HCT116 (cell line): ENCODE results near the gene HK1.

Experiments
- CEBPB ChIP-seq: IDR thresholded peaks from 2 replicates; pipeline ENCODE4 v1.6.1; 2012; ENCODE audit warnings: low read depth
- CTCF ChIP-seq, 3 experiments: fragments of 200-600 bp in 1 of 3; sonication (generic) in 1 of 3; IDR thresholded peaks in 2 of 3; conservative IDR thresholded peaks in 1 of 3; 2 replicates each; pipeline ENCODE4 v1.5.1; 2012 to 2017; ENCODE audit warnings: low read depth in 2 of 3, low read length in 2 of 3, antibody characterized with exemption in 1 of 3, borderline replicate concordance in 1 of 3, control low read depth in 1 of 3, mild to moderate bottlenecking in 1 of 3, mixed read lengths in 1 of 3, mixed run types in 1 of 3, moderate library complexity in 1 of 3; ENCODE audit not compliant: insufficient read depth in 1 of 3
- EZH2phosphoT487 ChIP-seq: fragments of 200-600 bp; IDR thresholded peaks from 2 replicates; pipeline ENCODE4 v1.6.1; 2018; ENCODE audit warnings: antibody characterized with exemption, borderline replicate concordance
- POLR2A ChIP-seq: IDR thresholded peaks from 2 replicates; pipeline ENCODE4 v1.7.0; 2011; ENCODE audit warnings: borderline replicate concordance; ENCODE audit not compliant: insufficient read depth, insufficient read length; ENCODE audit errors: extremely low read depth
- POLR2AphosphoS5 ChIP-seq: IDR thresholded peaks from 2 replicates; pipeline ENCODE4 v1.6.1; 2011; ENCODE audit warnings: mild to moderate bottlenecking, low read depth, low read length, moderate library complexity

DNA sequence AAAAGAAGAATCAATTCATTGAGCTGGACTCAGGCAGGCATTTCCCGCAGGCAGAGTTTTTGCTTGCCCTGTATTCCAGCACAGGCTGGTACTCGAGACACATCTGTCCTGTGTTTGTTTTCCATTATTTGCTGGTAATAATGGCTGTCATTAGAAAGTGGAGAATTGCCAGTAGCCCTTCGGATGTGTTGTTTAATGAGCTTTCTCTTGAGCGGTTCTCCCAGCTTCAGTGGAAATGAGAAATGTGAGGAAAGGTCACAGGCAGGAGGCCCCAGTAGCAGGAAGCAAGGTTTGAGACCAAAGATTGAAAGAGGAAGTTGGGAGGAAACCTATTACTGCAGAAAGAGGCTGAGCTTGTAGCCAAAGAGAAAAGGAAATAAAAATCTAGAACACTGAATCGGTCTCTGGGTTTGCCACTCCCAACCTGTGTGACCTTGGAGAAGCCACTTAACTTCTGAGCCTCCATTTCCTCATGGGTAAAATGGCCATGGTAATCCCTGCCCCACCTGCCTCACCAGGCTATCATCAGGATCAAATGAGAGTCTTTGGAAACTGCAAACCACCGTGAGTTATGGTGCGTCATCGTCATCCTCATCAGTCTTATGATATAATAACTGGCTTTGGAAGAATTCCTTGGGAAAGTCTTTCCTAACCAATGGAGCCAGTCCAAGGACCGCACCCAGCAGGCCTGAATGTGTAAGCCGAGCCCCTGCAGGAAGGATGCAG, 70.7 kb downstream of the HK1 start:
- TF ChIP-seq POLR2AphosphoS5: no peak
- TF ChIP-seq CTCF (IDR thresholded peaks at IDR 0.05 in 2 of 3, conservative IDR thresholded peaks at IDR 0.05 in 1 of 3; ENCODE audit: borderline replicate concordance in 1 of 3, insufficient read depth in 1 of 3, low read depth in 2 of 3, low read length in 2 of 3): no peak
- TF ChIP-seq POLR2A: no peak
- no peak for TF ChIP-seq EZH2phosphoT487
- no peak for TF ChIP-seq CEBPB
